ENCODE measurements around the gene CDH24. TPM values are rescaled to one million over a fixed set of nuclear protein-coding genes. Genes with fewer than 3 reads are reported as not detected.

The CDH24 gene
- total and polyA plus RNA-seq, 9 of the 15 experiments (the other 6 are each of a cell fraction or from before 2014, with no cell fraction given): 0.04 to 16.2 (median 4.9) TPM

DNA sequence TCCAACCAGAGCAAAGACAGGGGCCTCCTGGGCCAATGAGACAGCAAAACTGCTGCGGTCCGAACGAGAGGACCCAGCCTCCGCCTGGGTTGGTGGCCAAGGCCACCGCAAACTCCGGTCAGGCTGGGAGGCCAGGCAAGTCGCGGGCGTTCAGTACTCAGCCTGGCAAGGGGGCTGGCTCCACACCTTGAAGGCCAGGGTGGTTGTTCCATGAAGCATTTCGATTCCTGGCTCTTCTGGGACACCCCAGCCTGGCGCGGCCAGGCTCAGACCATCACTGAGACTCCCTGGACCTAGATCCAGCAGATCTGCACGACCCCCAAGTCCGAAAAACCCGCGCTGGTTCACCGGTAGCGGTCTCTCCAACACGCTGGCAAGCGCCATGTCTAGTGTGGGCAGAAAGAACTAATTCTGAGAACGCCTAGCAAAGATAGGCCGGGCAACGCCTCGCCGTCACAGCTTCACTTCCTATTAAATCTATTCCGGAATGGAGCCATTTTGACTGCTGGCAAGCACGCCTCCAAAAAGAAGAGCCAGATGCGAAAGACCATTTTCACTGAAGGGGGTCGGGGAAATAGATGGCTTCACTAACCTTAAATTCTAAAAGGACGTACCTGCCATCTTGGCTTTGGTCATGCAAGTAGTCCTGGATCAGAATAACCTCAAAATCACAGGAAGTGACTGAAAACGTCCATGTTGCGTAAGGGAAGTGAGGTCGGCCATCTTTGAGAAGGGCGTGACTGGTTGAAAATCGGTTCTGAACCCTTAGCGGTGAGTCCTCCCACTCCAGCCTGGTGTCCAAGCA, 22.6 kb downstream of the CDH24 start, which contains the start of gene PSMB5 (continued):
- TF ChIP-seq, protein P1, sequence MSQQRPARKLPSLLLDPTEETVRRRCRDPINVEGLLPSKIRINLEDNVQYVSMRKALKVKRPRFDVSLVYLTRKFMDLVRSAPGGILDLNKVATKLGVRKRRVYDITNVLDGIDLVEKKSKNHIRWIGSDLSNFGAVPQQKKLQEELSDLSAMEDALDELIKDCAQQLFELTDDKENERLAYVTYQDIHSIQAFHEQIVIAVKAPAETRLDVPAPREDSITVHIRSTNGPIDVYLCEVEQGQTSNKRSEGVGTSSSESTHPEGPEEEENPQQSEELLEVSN (IDR thresholded peaks at IDR 0.05; ENCODE audit: borderline replicate concordance in 1 of 2, extremely low read depth in 1 of 2, insufficient read depth in 1 of 2, insufficient read length in 1 of 2, low read depth in 1 of 2, low read length in 1 of 2, poor library complexity in 1 of 2, severe bottlenecking in 1 of 2): no peak
- TF ChIP-seq ZNF253 (CRISPR knock-in tag; conservative IDR thresholded peaks at IDR 0.05) (no peak), GATA2 (CRISPR knock-in tag; IDR thresholded peaks at IDR 0.05) (no peak), ZNF436 (CRISPR knock-in tag; IDR thresholded peaks at IDR 0.05) (no peak), KLF1 (tag; IDR thresholded peaks at IDR 0.05) (no peak), ZNF3 (CRISPR knock-in tag; IDR thresholded peaks at IDR 0.05) (no peak), ZNF431 (CRISPR knock-in tag; IDR thresholded peaks at IDR 0.05) (no peak), MYBL2 (IDR thresholded peaks at IDR 0.05; ENCODE audit: low read depth) (peak; percentile 80), MYBL2 (CRISPR knock-in tag; IDR thresholded peaks at IDR 0.05; ENCODE audit: borderline replicate concordance) (no peak), HMGXB4 (CRISPR knock-in tag; IDR thresholded peaks at IDR 0.05) (0 out of 2 replicates have a peak, but pooled peaks have one; percentile 8), ZNF324 (CRISPR knock-in tag; IDR thresholded peaks at IDR 0.05) (no peak), CCNT2 (IDR thresholded peaks at IDR 0.05; ENCODE audit: borderline replicate concordance, extremely low read depth, insufficient read length, low read depth, low read length) (no peak), MYC (IDR thresholded peaks at IDR 0.05; ENCODE audit: low read depth, low read length) (peak; percentile 67), MYC (CRISPR knock-in tag; IDR thresholded peaks at IDR 0.05; ENCODE audit: borderline replicate concordance, low read depth) (peak; percentile 61; the same call in 1 of the 2 replicates), L3MBTL2 (IDR thresholded peaks at IDR 0.05) (0 out of 2 replicates have a peak, but pooled peaks have one; percentile 19), PRMT5 (CRISPR knock-in tag; IDR thresholded peaks at IDR 0.05) (no peak), RFX1 (IDR thresholded peaks at IDR 0.05) (peak; percentile 94), IRF2 (CRISPR knock-in tag; IDR thresholded peaks at IDR 0.05) (no peak), SOX6 (IDR thresholded peaks at IDR 0.05) (no peak)
- TF ChIP-seq, protein P2, sequence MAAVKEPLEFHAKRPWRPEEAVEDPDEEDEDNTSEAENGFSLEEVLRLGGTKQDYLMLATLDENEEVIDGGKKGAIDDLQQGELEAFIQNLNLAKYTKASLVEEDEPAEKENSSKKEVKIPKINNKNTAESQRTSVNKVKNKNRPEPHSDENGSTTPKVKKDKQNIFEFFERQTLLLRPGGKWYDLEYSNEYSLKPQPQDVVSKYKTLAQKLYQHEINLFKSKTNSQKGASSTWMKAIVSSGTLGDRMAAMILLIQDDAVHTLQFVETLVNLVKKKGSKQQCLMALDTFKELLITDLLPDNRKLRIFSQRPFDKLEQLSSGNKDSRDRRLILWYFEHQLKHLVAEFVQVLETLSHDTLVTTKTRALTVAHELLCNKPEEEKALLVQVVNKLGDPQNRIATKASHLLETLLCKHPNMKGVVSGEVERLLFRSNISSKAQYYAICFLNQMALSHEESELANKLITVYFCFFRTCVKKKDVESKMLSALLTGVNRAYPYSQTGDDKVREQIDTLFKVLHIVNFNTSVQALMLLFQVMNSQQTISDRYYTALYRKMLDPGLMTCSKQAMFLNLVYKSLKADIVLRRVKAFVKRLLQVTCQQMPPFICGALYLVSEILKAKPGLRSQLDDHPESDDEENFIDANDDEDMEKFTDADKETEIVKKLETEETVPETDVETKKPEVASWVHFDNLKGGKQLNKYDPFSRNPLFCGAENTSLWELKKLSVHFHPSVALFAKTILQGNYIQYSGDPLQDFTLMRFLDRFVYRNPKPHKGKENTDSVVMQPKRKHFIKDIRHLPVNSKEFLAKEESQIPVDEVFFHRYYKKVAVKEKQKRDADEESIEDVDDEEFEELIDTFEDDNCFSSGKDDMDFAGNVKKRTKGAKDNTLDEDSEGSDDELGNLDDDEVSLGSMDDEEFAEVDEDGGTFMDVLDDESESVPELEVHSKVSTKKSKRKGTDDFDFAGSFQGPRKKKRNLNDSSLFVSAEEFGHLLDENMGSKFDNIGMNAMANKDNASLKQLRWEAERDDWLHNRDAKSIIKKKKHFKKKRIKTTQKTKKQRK (IDR thresholded peaks at IDR 0.05; ENCODE audit: borderline replicate concordance, low read depth, low read length): no peak
- TF ChIP-seq, protein P3, sequence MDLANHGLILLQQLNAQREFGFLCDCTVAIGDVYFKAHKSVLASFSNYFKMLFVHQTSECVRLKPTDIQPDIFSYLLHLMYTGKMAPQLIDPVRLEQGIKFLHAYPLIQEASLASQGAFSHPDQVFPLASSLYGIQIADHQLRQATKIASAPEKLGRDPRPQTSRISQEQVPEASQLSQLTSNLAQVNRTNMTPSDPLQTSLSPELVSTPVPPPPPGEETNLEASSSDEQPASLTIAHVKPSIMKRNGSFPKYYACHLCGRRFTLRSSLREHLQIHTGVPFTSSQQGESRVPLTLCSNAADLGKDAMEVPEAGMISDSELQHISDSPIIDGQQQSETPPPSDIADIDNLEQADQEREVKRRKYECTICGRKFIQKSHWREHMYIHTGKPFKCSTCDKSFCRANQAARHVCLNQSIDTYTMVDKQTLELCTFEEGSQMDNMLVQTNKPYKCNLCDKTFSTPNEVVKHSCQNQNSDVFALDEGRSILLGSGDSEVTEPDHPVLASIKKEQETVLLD (IDR thresholded peaks at IDR 0.05): peak; percentile 95
